H9 (cell line): ENCODE results near the gene WDR55. TPM values are rescaled to one million over a fixed set of nuclear protein-coding genes. Genes with fewer than 3 reads are reported as not detected.
"Not testable (repeated sequence)": the region's sequence is repeated elsewhere in the genome, so short reads cannot be mapped to it uniquely, and the experiment has no call there.

ENCODE experiments used
- DNase-seq: peaks from one replicate; pipeline ENCODE4 v3.0.0-alpha.2; 2017
- H2AFZ ChIP-seq: one replicate; pipeline ENCODE4 v1.6.1; 2013; ENCODE audit warnings: mild to moderate bottlenecking, low read length, control low read depth, moderate library complexity
- H2AK5ac ChIP-seq: 2 replicates; pipeline ENCODE4 v1.6.1; 2013; ENCODE audit warnings: low read length, control low read depth, mixed read lengths; ENCODE audit not compliant: insufficient read length
- H2BK120ac ChIP-seq: one replicate; pipeline ENCODE4 v1.6.1; 2013; ENCODE audit warnings: low read depth, mild to moderate bottlenecking, low read length, control low read depth, inconsistent platforms; ENCODE audit not compliant: poor library complexity, severe bottlenecking
- H2BK12ac ChIP-seq: 2 replicates; pipeline ENCODE4 v1.6.1; 2013; ENCODE audit warnings: low read length, control low read depth, mixed read lengths, low read depth; ENCODE audit not compliant: insufficient read length
- H2BK15ac ChIP-seq: 2 replicates; pipeline ENCODE4 v1.6.1; 2013; ENCODE audit warnings: low read depth, low read length, control low read depth
- H2BK20ac ChIP-seq: one replicate; pipeline ENCODE4 v1.6.1; 2013; ENCODE audit warnings: low read depth, mild to moderate bottlenecking, low read length, control low read depth, inconsistent platforms; ENCODE audit not compliant: poor library complexity, severe bottlenecking
- H2BK5ac ChIP-seq: 2 replicates; pipeline ENCODE4 v1.6.1; 2013; ENCODE audit warnings: low read length, control low read depth, mixed read lengths; ENCODE audit not compliant: insufficient read length
- H3K14ac ChIP-seq: 2 replicates; pipeline ENCODE4 v1.6.1; 2013; ENCODE audit warnings: low read length, control low read depth; ENCODE audit not compliant: insufficient read depth
- H3K18ac ChIP-seq: 2 replicates; pipeline ENCODE4 v1.6.1; 2013; ENCODE audit warnings: low read depth, mild to moderate bottlenecking, mixed read lengths, low read length, control low read depth; ENCODE audit not compliant: insufficient read length
- H3K23ac ChIP-seq: 2 replicates; pipeline ENCODE4 v1.6.1; 2013; ENCODE audit warnings: low read length, control low read depth, mixed read lengths, low read depth; ENCODE audit not compliant: insufficient read length
- H3K23me2 ChIP-seq: 2 replicates; pipeline ENCODE4 v1.6.1; 2013; ENCODE audit warnings: low read depth, mild to moderate bottlenecking, mixed read lengths, low read length, control low read depth; ENCODE audit not compliant: insufficient read length, poor library complexity, severe bottlenecking
- H3K27ac ChIP-seq: 2 replicates; pipeline ENCODE4 v1.5.1; 2013; ENCODE audit warnings: low read length, control low read depth, mixed read lengths, low read depth; ENCODE audit not compliant: insufficient read length
- H3K27me3 ChIP-seq: 2 replicates; pipeline ENCODE4 v1.6.1; 2013; ENCODE audit warnings: low read length, control low read depth, inconsistent platforms; ENCODE audit not compliant: insufficient read depth
- H3K4ac ChIP-seq: 2 replicates; pipeline ENCODE4 v1.6.1; 2013; ENCODE audit warnings: low read depth, mild to moderate bottlenecking, control low read depth, inconsistent platforms, low read length, moderate library complexity
- H3K4me1 ChIP-seq: 2 replicates; pipeline ENCODE4 v1.6.1; 2013; ENCODE audit warnings: low read length, control low read depth, inconsistent platforms; ENCODE audit not compliant: insufficient read depth
- H3K4me2 ChIP-seq: 2 replicates; pipeline ENCODE4 v1.6.1; 2013; ENCODE audit warnings: low read length, control low read depth, mixed read lengths; ENCODE audit not compliant: insufficient read length, insufficient read depth
- H3K56ac ChIP-seq: 2 replicates; pipeline ENCODE4 v1.6.1; 2013; ENCODE audit warnings: low read depth, mild to moderate bottlenecking, mixed read lengths, low read length, control low read depth; ENCODE audit not compliant: insufficient read length
- H3K79me1 ChIP-seq: 2 replicates; pipeline ENCODE4 v1.6.1; 2013; ENCODE audit warnings: low read depth, mild to moderate bottlenecking, moderate library complexity, low read length, control low read depth, inconsistent platforms; ENCODE audit not compliant: insufficient read depth, poor library complexity, severe bottlenecking
- H3K79me2 ChIP-seq: 2 replicates; pipeline ENCODE4 v1.6.1; 2013; ENCODE audit warnings: low read length, control low read depth, inconsistent platforms; ENCODE audit not compliant: insufficient read depth
- H3K9ac ChIP-seq: 2 replicates; pipeline ENCODE4 v1.6.1; 2013; ENCODE audit warnings: low read length, control low read depth, mixed read lengths; ENCODE audit not compliant: insufficient read length; ENCODE audit errors: extremely low read depth
- H3K9me3 ChIP-seq: one replicate; pipeline ENCODE4 v1.6.1; 2013; ENCODE audit warnings: low read depth, low read length, inconsistent platforms; ENCODE audit not compliant: control insufficient read depth
- H3T11ph ChIP-seq: one replicate; pipeline ENCODE4 v1.6.1; 2013; ENCODE audit warnings: mild to moderate bottlenecking, low read length, control low read depth, inconsistent platforms
- H4K20me1 ChIP-seq: one replicate; pipeline ENCODE4 v1.6.1; 2013; ENCODE audit not compliant: control insufficient read depth, insufficient read length, insufficient read depth
- H4K5ac ChIP-seq: 2 replicates; pipeline ENCODE4 v1.6.1; 2013; ENCODE audit warnings: low read depth, mild to moderate bottlenecking, mixed read lengths, low read length, control low read depth; ENCODE audit not compliant: insufficient read length
- H4K8ac ChIP-seq: replicated peaks from 2 replicates; pipeline ENCODE4 v1.6.1; 2013; ENCODE audit warnings: low read length, control low read depth, mixed read lengths, low read depth; ENCODE audit not compliant: insufficient read length
- H4K91ac ChIP-seq: 2 replicates; pipeline ENCODE4 v1.6.1; 2013; ENCODE audit warnings: low read depth, mild to moderate bottlenecking, moderate library complexity, mixed read lengths, low read length, control low read depth; ENCODE audit not compliant: insufficient read length
- H3K27ac Mint-ChIP-seq, 3 experiments: 2 replicates in 2 of 3; 3 replicates in 1 of 3; pipeline ENCODE4 v1.8.0; 2020 to 2021; ENCODE audit warnings: mixed read lengths in 3 of 3, mild to moderate bottlenecking in 1 of 3, moderate library complexity in 1 of 3
- H3K27me3 Mint-ChIP-seq: 2 replicates; pipeline ENCODE4 v1.8.0; 2021; ENCODE audit warnings: low read depth, mild to moderate bottlenecking, moderate library complexity, mixed read lengths
- H3K36me3 Mint-ChIP-seq, 3 experiments: 2 replicates in 2 of 3; 3 replicates in 1 of 3; pipeline ENCODE4 v1.8.0; 2020 to 2021; ENCODE audit warnings: low read depth in 3 of 3, mixed read lengths in 3 of 3; ENCODE audit not compliant: insufficient read depth in 1 of 3
- H3K4me1 Mint-ChIP-seq, 2 experiments: 2 replicates each; pipeline ENCODE4 v1.8.0; 2020; ENCODE audit warnings: mixed read lengths in 2 of 2
- H3K4me3 Mint-ChIP-seq, 2 experiments: 2 replicates in 1 of 2; 3 replicates in 1 of 2; pipeline ENCODE4 v1.8.0; 2020 to 2021; ENCODE audit warnings: mild to moderate bottlenecking in 2 of 2, mixed read lengths in 2 of 2, moderate library complexity in 1 of 2
- H3K9me3 Mint-ChIP-seq, 2 experiments: 2 replicates in 1 of 2; 3 replicates in 1 of 2; pipeline ENCODE4 v1.8.0; 2020; ENCODE audit warnings: mild to moderate bottlenecking in 2 of 2, mixed read lengths in 2 of 2, moderate library complexity in 1 of 2
- WGBS: extraction: QIAGEN DNeasy Blood & Tissue Kit; methylation state at CpG from one replicate; pipeline ENCODE4 v1.1.7; 2013; ENCODE audit warnings: missing lambda C conversion rate, low lambda C conversion rate, mixed read lengths; ENCODE audit not compliant: insufficient read length; ENCODE audit errors: extremely low coverage; 5-methylcytosine and 5-hydroxymethylcytosine counted together
- total RNA-seq: library from RNA; stranded (reverse); gene quantifications from 2 replicates; pipeline ENCODE4 v1.2.1, GENCODE V29; 2021
- TF ChIP-seq, protein P1 (sequence below): fragments of 200-600 bp; sonication (generic); conservative IDR thresholded peaks from 3 replicates; pipeline ENCODE4 v1.8.0; 2021; ENCODE audit warnings: antibody characterized with exemption, mild to moderate bottlenecking

Gene WDR55
- total RNA-seq, 1 experiment from 2014 or later, result 24.7 TPM

DNA sequence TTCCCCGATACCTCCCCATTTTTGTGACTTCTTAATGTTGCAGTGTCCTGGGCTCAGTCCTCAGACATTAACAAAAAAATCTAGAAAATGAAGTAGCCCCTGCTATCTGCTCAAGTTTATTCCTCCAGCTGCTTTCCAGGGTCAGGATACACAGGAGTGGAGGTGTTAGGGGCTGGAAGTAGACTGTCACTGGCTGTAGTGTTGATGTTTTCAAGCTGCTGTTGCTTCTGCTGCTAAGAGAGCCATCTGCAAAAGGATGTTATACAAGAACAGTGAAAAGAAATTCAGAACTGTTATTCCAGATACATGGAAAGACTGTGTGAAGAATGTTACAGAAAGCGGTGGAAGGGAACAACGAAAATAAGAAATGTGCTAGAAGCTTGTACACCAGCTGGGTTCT, 42.4 kb upstream of the WDR55 start:
- no peaks in the 10 kb centered on the region for H3K27me3 ChIP-seq
- H3K36me3 Mint-ChIP-seq, result peaks cover 0 to 6% (median 1%) of the 10 kb centered on the region in 3 experiments; a peak in 2 of 7 replicates
- no peak overlapping the region for H3K27ac ChIP-seq
- H3K18ac ChIP-seq, result no peak overlapping the region
- H2BK20ac ChIP-seq, result no peak overlapping the region
- no peaks in the 10 kb centered on the region for H3K79me1 ChIP-seq
- no peak overlapping the region for H2BK12ac ChIP-seq
- no peak overlapping the region for H2BK120ac ChIP-seq
- no peak overlapping the region for H3K23ac ChIP-seq
- no peaks in the 10 kb centered on the region for H3K4me1 Mint-ChIP-seq
- no peak overlapping the region for H3K14ac ChIP-seq
- H3K9ac ChIP-seq, result no peak overlapping the region
- H4K20me1 ChIP-seq, result no peaks in the 10 kb centered on the region
- H2AFZ ChIP-seq, result no peak overlapping the region
- H2BK15ac ChIP-seq, result no peak overlapping the region
- no peak overlapping the region for H3K4ac ChIP-seq
- no peak overlapping the region for H3K4me2 ChIP-seq
- H4K8ac ChIP-seq, result no peak overlapping the region
- no peak overlapping the region for H3K4me3 Mint-ChIP-seq
- H2BK5ac ChIP-seq, result no peak overlapping the region
- no peak overlapping the region for H3T11ph ChIP-seq
- H3K56ac ChIP-seq, result no peak overlapping the region
- no peaks in the 10 kb centered on the region for H3K79me2 ChIP-seq
- peaks cover 28% of the 10 kb centered on the region for H3K27me3 Mint-ChIP-seq
- TF ChIP-seq, protein P1, sequence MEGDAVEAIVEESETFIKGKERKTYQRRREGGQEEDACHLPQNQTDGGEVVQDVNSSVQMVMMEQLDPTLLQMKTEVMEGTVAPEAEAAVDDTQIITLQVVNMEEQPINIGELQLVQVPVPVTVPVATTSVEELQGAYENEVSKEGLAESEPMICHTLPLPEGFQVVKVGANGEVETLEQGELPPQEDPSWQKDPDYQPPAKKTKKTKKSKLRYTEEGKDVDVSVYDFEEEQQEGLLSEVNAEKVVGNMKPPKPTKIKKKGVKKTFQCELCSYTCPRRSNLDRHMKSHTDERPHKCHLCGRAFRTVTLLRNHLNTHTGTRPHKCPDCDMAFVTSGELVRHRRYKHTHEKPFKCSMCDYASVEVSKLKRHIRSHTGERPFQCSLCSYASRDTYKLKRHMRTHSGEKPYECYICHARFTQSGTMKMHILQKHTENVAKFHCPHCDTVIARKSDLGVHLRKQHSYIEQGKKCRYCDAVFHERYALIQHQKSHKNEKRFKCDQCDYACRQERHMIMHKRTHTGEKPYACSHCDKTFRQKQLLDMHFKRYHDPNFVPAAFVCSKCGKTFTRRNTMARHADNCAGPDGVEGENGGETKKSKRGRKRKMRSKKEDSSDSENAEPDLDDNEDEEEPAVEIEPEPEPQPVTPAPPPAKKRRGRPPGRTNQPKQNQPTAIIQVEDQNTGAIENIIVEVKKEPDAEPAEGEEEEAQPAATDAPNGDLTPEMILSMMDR, result no peak
- H3K9me3 Mint-ChIP-seq, result peaks cover 64 to 68% of the 10 kb centered on the region in 2 experiments
- H3K4me1 ChIP-seq, result no peaks in the 10 kb centered on the region
- no peak overlapping the region for H2AK5ac ChIP-seq
- no CpG with 5 or more reads among the region's 3 CpGs for WGBS
- H3K23me2 ChIP-seq, result no peaks in the 10 kb centered on the region
- peaks cover 9% of the 10 kb centered on the region for H3K9me3 ChIP-seq
- H3K27ac Mint-ChIP-seq, result no peak overlapping the region
- no peak for DNase-seq
- H4K5ac ChIP-seq, result no peak overlapping the region
- H4K91ac ChIP-seq, result no peak overlapping the region

DNA sequence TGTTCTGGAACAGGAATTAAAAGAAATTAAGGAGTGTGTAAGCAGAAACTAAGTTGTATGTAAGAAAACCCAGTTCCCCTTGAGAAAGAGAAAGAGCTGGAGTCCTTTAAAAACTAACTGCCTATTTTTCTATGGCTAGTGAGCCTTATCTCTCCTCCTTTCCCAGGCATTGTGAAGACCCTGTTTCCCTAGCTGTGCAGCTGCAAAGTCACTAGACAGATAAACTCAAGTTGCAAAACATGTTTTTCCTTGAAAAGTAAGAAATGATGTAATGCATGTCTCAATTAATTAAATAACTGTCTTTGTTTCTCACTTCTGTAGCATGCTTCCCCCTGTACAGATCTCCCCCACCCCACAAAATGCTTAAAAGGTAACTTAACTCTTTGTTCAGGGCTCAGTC, 41.6 kb upstream of the WDR55 start:
- not testable (repeated sequence) for H3K27ac ChIP-seq, H2BK120ac ChIP-seq, H3K79me2 ChIP-seq, H3K4me3 Mint-ChIP-seq, H4K5ac ChIP-seq, H4K91ac ChIP-seq, H2AK5ac ChIP-seq, H2BK5ac ChIP-seq, H3T11ph ChIP-seq, H3K23ac ChIP-seq, H3K4me1 Mint-ChIP-seq, H3K18ac ChIP-seq, H4K20me1 ChIP-seq, H3K27ac Mint-ChIP-seq, H3K27me3 ChIP-seq, H3K9ac ChIP-seq, H3K4ac ChIP-seq, H2BK20ac ChIP-seq, H2BK15ac ChIP-seq, H3K14ac ChIP-seq, H2AFZ ChIP-seq, H2BK12ac ChIP-seq, H3K56ac ChIP-seq, H4K8ac ChIP-seq, H3K23me2 ChIP-seq, H3K4me2 ChIP-seq, H3K4me1 ChIP-seq, DNase-seq, H3K79me1 ChIP-seq
- peaks cover 28% of the 10 kb centered on the region for H3K27me3 Mint-ChIP-seq
- peaks cover 2 to 12% (median 5%) of the 10 kb centered on the region in 3 experiments; a peak in 6 of 7 replicates for H3K36me3 Mint-ChIP-seq
- H3K9me3 ChIP-seq, result peaks cover 10% of the 10 kb centered on the region
- peaks cover 65 to 71% of the 10 kb centered on the region in 2 experiments for H3K9me3 Mint-ChIP-seq
